Testis (tissue), 3 donors: Measurements from ENCODE around the gene KLK14. TPM values are rescaled to one million over a fixed set of nuclear protein-coding genes. Genes with fewer than 3 reads are reported as not detected.

Experiments used
- DNase-seq: peaks from one replicate; pipeline ENCODE4 v3.0.0-alpha.2; 2019
- H3K27ac ChIP-seq, 2 donors: fragments of 200-600 bp; sonication (generic); one replicate each; pipeline ENCODE4 v1.5.1; 2019
- H3K27me3 ChIP-seq: fragments of 200-600 bp; sonication (generic); one replicate; pipeline ENCODE4 v1.5.1; 2019
- H3K36me3 ChIP-seq: fragments of 200-600 bp; sonication (generic); one replicate; pipeline ENCODE4 v1.5.1; 2017; ENCODE audit warnings: low read depth; ENCODE audit errors: missing control alignments
- H3K4me1 ChIP-seq: fragments of 200-600 bp; sonication (generic); one replicate; pipeline ENCODE4 v1.5.1; 2019
- H3K4me3 ChIP-seq, 2 donors: fragments of 200-600 bp; sonication (generic); one replicate each; pipeline ENCODE4 v1.5.1; 2017 to 2019
- H3K9me3 ChIP-seq: fragments of 200-600 bp; sonication (generic); one replicate; pipeline ENCODE4 v1.5.1; 2017
- POLR2A ChIP-seq: fragments of 450-650 bp; IDR thresholded peaks from one replicate; pipeline ENCODE4 v1.6.1; 2017; ENCODE audit warnings: antibody characterized with exemption, mild to moderate bottlenecking, moderate library complexity
- WGBS, 2 donors: methylation state at CpG; one replicate each; pipeline ENCODE4 v1.1.5; 2018; 5-methylcytosine and 5-hydroxymethylcytosine counted together
- intact Hi-C: fragments of 100-400 bp; cut with DNase I; formaldehyde crosslinking; loops from one replicate; pipeline ENCODE4 v1.15.1; 2023; ENCODE audit warnings: low total_unique reads
- polyA plus RNA-seq: library from polyadenylated mRNA; stranded (reverse); fragments of 350-450 nt; fragmentation: Illumina TruSeq; extraction: RNeasy Lipid Tissue Mini Kit (QIAGEN cat#74804); gene quantifications from one replicate; pipeline ENCODE4 v1.2.3, GENCODE V29; 2014; ENCODE audit warnings: low read depth, low replicate concordance; ENCODE audit not compliant: insufficient read depth
- total RNA-seq, 2 donors: library from RNA; depleted of rRNA; stranded (reverse); fragments of >200 nt; gene quantifications; one replicate each; pipeline ENCODE4 v1.2.3, GENCODE V29; 2016
- TF ChIP-seq, protein P1 (sequence below), 3 experiments: fragments of 450-650 bp in 2 of 3; fragments of 200-600 bp in 1 of 3; sonication (generic) in 1 of 3; IDR thresholded peaks; one replicate each; pipeline ENCODE4 v1.5.1; 2016 to 2019; ENCODE audit warnings: antibody characterized with exemption in 3 of 3, mild to moderate bottlenecking in 2 of 3, moderate library complexity in 1 of 3

Gene KLK14
- total and polyA plus RNA-seq, 3 donors from 2014 or later = 0.63 to 1.4 TPM; not detected in 1

DNA sequence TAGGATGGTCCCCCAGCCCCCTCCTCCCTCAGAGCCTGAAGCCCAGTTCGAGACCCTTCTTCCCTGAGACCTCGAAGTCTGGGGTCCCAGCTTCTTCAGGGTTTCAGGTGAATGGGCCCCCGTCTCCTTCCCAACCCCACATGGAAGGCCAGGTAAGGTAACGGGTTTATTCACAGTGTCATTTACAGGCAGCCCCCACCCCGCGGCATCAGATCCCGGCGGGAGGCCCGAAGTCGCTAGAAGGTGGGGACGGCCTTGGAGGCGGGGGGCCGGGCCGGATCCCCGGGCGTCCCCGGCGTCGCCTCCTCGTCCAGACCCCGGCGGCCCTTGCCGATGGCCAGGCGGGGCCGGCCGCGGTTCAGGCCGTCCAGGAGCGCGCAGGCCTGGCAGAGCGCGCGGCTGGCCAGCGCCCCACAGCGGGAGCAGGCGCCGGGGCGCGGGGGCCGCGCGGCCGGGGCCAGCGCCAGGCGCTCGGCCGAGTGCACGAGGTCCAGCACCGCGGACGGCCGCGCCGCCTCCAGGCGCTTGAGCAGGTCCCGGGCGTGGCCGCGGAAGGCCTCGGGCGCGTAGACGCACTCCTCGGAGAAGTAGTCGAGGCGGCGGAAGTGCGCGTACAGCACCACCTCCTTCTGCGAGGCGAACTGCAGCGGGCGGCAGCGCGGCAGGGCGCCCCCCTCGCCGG lies 15.8 kb upstream of the KLK14 start:
- H3K4me3 ChIP-seq = peak overlapping the region; percentile 6 to 23
- 58 to 70% methylated on average over 11 to 68 of the region's 78 CpGs for WGBS, 2 donors
- H3K27me3 ChIP-seq = no peaks in the 10 kb centered on the region
- H3K27ac ChIP-seq = peak overlapping the region in 1 of 2 donors; percentile 45
- TF ChIP-seq, protein P1, sequence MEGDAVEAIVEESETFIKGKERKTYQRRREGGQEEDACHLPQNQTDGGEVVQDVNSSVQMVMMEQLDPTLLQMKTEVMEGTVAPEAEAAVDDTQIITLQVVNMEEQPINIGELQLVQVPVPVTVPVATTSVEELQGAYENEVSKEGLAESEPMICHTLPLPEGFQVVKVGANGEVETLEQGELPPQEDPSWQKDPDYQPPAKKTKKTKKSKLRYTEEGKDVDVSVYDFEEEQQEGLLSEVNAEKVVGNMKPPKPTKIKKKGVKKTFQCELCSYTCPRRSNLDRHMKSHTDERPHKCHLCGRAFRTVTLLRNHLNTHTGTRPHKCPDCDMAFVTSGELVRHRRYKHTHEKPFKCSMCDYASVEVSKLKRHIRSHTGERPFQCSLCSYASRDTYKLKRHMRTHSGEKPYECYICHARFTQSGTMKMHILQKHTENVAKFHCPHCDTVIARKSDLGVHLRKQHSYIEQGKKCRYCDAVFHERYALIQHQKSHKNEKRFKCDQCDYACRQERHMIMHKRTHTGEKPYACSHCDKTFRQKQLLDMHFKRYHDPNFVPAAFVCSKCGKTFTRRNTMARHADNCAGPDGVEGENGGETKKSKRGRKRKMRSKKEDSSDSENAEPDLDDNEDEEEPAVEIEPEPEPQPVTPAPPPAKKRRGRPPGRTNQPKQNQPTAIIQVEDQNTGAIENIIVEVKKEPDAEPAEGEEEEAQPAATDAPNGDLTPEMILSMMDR (IDR thresholded peaks at IDR 0.05) = no peak
- TF ChIP-seq POLR2A = no peak
- no peaks in the 10 kb centered on the region for H3K9me3 ChIP-seq
- intact Hi-C loops = no loop called here
- H3K36me3 ChIP-seq = no peaks in the 10 kb centered on the region
- H3K4me1 ChIP-seq = peaks cover 28% of the 10 kb centered on the region
- peak; percentile 59 for DNase-seq

DNA sequence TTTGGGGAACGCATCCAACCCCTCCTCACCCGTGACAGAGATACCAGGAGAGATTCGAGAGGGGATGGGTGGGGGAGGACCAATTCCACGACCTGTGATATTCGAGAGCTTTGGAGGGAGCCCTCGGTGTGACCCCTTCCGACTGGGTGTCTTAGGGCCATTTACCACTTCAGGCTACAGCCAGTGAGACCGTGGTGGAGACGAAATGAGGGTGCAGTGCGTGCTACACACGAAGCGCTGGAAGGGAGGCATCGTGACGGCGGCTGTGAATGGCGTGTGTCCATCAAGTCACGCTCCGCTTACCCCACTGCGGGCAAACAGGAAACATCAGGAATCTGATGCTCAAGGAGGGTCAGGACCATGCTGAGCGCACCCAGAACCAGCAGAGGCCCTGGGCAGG lies 15.1 kb upstream of the KLK14 start:
- no peak for TF ChIP-seq POLR2A
- TF ChIP-seq, protein P1 (IDR thresholded peaks at IDR 0.05) = no peak
- no peak for DNase-seq
- Histone ChIP-seq H3K27me3 (no peaks in the 10 kb centered on the region), H3K4me3 (no peak overlapping the region), H3K4me1 (peaks cover 28% of the 10 kb centered on the region), H3K27ac (peak overlapping the region in 1 of 2 donors; percentile 45), H3K36me3 (no peaks in the 10 kb centered on the region), H3K9me3 (no peaks in the 10 kb centered on the region)
- 62 to 69% methylated on average over 9 to 20 of the region's 20 CpGs for WGBS, 2 donors
- intact Hi-C loops = no loop called here

DNA sequence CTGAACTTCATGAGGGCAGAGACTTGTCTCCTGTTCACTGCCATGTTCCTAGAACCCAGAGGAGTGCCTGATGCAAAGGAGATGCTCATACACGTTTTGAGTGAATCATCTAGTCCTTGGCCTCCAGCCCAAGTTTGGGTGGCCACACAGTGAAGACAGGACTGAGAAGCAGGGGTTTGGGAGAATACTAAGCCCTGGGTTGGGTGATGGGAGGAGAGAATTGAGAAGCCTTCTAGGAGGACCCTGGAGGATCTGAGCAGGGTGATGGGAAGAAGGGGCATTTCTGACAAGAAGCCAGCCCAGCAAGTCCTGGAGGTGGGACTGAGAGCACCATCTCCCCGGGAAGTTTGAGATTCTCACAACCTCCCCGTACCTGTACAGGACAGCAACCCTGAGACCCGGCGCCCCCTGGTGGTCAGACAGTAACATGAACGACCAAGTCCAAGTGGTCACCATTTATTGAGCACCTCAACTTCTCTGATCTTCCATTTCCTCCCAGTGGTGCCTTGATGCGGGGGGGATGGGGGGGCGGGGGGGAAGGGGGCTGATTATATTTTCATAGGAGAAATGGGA lies 14.6 kb upstream of the KLK14 start:
- Histone ChIP-seq H3K4me1 (peaks cover 28% of the 10 kb centered on the region), H3K9me3 (no peaks in the 10 kb centered on the region), H3K36me3 (no peaks in the 10 kb centered on the region), H3K4me3 (no peak overlapping the region), H3K27ac (no peak overlapping the region), H3K27me3 (no peaks in the 10 kb centered on the region)
- 8 to 17% methylated on average over 6 to 8 of the region's 8 CpGs for WGBS, 2 donors
- intact Hi-C loops = no loop called here
- peak; percentile 84 for DNase-seq
- no peak for TF ChIP-seq POLR2A
- TF ChIP-seq, protein P1 (IDR thresholded peaks at IDR 0.05) = peak in 2 of 3 experiments; percentile 73 to 76

DNA sequence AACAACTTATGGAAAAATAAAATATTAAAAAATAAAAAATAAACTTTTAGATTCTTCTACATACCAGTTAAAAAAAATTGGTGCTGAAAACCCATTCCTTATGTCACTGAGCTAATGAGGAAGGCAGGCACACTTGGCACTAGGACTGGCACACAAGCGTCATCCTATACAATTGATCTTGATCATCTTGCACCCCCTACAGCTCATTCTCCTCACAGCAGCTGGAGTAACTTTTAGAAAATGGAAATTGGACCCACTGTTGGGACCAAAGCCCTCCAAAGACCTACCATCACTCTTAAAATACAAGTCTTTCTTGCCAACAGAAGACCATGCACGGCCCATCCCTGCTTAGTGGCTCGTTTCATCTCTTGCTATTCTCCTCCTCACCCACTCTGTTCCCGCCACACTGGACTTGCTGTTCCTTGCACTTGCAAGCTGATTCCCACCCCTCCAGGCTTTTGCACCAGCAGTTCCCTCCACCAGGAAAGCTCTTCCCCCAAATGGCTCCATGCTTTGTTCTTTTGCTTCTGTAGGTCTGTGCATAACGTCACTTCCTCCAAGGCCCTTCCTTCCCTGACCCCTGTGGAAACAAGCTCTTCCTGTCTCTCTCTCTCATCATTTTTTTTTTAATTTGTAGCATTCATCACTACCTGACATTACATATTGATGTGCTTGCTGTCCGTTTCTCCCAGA lies 13.9 kb upstream of the KLK14 start:
- TF ChIP-seq, protein P1 (IDR thresholded peaks at IDR 0.05) = peak in 2 of 3 experiments; percentile 26 to 28
- TF ChIP-seq POLR2A = no peak
- WGBS, 2 donors = 80 to 85% methylated on average over 6 of the region's 6 CpGs
- no peak overlapping the region for H3K27ac ChIP-seq
- peaks cover 22% of the 10 kb centered on the region for H3K4me1 ChIP-seq
- H3K4me3 ChIP-seq = no peak overlapping the region
- intact Hi-C loops = no loop called here
- H3K9me3 ChIP-seq = no peaks in the 10 kb centered on the region
- H3K27me3 ChIP-seq = no peaks in the 10 kb centered on the region
- no peaks in the 10 kb centered on the region for H3K36me3 ChIP-seq
- DNase-seq = no peak
